Stimulated activated CD8-positive, alpha-beta memory T cell treated with anti-CD3 and anti-CD28 coated beads, Interleukin-15, amount 100 ng/mL, for 1 hour (primary cell): ENCODE data around the gene PAF1.

ENCODE experiments used
- DNase-seq: peaks from one replicate; pipeline ENCODE4 v3.0.0-alpha.2; 2020; ENCODE audit warnings: low read depth

Gene PAF1

DNA sequence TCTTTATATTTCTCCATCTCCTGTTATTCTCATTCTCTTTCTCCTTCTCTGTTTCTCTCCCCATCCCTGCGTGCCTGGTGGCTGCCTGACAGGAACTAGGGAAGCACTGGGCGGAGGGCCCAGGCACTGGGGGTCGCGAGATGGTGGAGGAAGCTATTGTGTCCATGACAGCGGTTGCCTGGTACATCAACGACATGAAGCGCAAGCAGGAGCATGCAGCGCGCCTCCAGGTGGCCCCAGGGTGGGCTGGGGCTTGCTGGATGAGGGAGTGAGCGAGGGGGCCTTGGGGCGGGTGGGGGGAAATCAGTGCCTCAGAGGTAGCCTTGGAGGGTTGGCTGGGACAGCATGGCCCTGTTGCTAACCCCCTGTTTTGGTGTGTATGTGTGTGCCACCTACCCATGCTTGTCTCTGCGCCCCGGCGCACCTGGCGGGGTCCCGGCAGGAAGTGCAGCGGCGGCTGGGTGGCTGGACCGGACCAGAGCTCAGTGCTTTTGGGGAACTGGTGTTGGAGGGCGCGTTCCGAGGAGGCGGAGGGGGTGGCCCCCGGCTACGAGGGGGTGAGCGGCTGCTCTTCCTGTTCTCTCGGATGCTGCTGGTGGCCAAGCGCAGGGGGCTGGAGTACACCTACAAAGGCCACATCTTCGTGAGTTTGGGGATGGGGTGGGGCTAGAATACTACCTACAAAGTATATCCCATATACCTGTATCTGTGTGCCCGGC lies 26.7 kb upstream of the PAF1 start:
- DNase-seq = no peak

DNA sequence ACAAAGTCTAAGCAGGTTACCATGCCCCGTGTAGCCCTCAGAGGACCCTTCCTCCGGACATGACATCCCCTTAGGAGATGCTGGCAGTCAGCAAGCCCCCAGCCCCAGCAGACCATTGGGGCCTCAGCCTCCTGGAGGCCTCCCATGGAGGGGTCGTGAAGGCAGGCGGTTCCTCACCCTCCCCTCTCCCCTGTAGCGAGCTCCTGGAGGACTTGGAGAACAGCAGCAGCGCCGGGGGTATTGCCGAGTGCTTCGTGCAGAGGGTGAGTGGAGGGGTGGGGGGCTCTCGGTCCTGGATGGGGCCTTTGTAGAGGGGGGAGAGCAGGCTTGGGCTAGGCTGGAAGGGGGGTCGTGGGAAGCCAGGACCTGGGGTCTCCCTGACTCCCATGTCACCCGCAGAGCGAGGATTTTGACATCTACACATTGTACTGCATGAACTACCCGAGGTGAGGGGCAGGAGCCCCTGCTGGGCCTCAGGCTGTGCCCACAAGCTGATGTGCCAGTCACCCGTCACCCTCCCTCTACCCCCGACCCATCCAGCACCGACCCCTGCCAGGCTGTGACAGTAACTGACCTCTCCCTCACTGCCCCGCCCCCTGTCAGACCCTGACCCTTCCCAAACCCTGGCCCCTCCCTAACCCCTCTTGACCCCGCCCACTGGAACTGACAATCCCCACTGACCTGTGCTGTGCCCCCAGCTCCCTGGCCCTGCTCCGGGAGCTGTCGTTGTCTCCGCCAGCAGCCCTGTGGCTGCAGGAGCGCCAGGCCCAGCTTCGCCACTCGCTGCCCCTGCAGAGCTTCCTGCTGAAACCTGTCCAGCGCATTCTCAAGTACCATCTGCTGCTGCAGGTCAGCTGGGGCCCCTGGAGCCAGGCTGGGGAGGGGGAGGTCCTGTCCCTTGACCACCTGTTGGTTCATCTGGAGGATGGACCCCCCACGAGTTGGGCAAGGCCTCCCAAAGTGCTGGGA lies 25.5 kb upstream of the PAF1 start:
- DNase-seq = no peak

GRCh38 chr19:39415111-39416046 lies 24.5 kb upstream of the PAF1 start:
- no peak for DNase-seq

GRCh38 chr19:39413911-39414608 lies 23.2 kb upstream of the PAF1 start:
- no peak for DNase-seq

DNA sequence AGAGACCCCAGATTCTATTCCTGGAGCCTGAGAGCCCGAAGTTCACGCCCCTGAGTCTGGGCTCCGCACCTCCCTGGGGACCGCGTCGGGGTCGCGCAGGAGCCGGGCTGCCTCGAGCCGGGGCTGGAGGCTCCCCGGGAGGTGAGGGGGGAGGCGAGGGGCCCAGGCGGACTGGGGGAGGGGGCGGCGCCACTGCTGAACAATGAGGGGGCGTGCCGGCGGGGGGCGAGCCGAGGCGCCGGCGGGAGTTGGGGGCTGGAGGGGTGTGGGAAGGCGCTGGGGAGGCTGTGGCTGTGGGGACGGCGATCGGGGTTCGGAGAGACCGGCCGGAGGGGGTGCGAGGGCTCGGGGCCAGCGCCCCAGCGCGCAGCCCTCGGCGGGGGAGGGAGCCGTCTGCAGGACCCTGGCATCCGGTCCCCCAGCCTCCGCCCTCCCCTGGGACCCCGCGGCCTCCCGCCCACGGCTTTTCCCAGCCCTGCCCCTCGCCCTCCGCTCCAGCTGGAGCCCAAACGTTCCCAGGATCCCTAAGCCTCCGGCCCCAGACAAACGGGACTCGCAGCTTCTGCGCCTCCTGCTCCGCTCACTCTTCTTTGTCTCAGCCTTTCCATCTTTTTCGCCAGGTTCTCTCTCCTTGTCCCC lies 22.5 kb upstream of the PAF1 start:
- no peak for DNase-seq

DNA sequence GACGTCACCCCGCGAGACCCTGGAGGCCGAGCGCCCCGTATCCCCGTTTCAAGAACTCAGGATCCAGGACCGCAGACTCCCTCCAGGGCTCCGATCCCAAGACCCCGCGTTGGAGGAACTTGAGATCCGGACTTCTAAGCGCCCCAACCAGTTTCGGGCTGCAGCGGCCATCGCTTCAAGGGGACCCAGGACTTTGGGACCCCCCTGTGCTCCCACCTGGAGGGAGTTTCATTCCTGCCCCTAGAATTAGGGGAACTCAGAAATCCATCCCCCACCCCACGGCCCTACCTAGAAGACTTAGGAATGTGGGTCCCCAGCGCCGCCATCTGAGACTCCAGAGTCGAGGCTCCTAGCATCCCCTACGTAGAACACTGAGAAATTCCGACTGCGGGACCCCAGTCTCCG lies 22.0 kb upstream of the PAF1 start:
- DNase-seq = no peak

GRCh38 chr19:39412100-39412866 lies 21.4 kb upstream of the PAF1 start, which contains the start of gene PLEKHG2:
Gene PLEKHG2, plus strand, starts transcription at chr19:39412669. Its CDS starts 1,418 bp downstream, at chr19:39414087.
- peak; percentile 94 for DNase-seq

GRCh38 chr19:39411832-39412099 lies 20.9 kb upstream of the PAF1 start:
- peak; percentile 90 for DNase-seq

DNA sequence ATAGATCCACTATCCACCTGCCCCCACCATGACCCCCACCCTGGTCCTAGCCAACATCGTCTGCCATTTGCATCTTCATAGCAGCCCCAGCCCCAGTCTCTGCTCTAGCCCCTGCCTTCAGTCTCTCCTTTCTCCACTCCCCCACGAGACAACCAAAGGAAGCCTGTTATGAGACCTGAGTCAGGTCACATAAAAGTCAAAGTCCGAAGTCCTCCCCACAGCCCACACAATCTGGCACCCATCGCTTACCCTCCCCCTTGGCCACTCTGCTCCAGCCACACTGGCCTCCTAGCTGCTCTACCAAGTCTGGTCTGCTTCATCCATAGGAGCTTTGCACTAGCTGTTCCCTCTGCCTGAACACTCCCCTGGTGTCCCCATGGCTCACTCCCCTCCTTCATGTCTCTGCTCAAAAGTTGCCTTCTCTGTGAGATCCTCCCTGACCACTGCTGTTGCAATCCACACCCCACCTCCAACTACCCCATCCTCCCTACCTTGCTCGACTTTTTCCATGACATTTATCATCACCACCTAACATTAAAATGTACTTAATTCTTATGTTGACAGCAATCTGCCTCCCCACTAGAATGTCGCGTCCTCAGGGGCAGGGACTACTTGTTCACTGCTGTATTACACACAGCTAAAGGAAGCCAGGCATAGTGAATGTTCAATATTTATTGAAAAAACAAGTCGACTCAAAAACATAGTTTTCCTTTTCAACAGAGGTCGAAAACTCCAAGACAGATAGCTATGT lies 20.4 kb upstream of the PAF1 start:
- DNase-seq = no peak

- no peak for DNase-seq
Measured at GRCh38 chr19:39410831-39411080, 19.9 kb upstream of the PAF1 start.

GRCh38 chr19:39410017-39410830 lies 19.3 kb upstream of the PAF1 start:
- no peak for DNase-seq

- peak; percentile 81 for DNase-seq
Measured at GRCh38 chr19:39409208-39410016, 18.5 kb upstream of the PAF1 start.

DNA sequence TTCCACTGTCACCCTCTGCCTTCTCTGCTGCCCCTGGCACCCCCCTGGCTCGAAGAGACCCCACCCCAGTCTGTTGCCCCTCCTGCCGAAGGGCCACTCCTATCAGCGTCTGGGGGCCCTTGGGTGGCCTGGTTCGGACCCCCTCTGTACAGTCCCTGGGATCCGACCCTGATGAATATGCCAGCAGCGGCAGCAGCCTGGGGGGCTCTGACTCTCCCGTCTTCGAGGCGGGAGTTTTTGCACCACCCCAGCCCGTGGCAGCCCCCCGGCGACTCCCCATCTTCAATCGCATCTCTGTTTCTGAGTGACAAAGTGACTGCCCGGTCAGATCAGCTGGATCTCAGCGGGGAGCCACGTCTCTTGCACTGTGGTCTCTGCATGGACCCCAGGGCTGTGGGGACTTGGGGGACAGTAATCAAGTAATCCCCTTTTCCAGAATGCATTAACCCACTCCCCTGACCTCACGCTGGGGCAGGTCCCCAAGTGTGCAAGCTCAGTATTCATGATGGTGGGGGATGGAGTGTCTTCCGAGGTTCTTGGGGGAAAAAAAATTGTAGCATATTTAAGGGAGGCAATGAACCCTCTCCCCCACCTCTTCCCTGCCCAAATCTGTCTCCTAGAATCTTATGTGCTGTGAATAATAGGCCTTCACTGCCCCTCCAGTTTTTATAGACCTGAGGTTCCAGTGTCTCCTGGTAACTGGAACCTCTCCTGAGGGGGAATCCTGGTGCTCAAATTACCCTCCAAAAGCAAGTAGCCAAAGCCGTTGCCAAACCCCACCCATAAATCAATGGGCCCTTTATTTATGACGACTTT lies 17.7 kb upstream of the PAF1 start:
- DNase-seq = no peak

DNA sequence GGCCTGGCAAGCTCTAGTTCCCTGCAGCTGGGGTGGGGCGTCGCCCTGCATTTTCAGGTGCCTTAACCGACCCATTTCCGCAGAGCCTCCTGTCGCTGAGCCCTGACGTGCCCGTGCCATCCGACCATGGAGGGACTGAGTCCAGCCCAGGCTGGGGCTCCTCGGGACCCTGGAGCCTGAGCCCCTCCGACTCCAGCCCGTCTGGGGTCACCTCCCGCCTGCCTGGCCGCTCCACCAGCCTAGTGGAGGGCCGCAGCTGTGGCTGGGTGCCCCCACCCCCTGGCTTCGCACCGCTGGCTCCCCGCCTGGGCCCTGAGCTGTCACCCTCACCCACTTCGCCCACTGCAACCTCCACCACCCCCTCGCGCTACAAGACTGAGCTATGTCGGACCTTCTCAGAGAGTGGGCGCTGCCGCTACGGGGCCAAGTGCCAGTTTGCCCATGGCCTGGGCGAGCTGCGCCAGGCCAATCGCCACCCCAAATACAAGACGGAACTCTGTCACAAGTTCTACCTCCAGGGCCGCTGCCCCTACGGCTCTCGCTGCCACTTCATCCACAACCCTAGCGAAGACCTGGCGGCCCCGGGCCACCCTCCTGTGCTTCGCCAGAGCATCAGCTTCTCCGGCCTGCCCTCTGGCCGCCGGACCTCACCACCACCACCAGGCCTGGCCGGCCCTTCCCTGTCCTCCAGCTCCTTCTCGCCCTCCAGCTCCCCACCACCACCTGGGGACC lies 16.9 kb upstream of the PAF1 start:
- no peak for DNase-seq

- no peak for DNase-seq
Measured at GRCh38 chr19:39407410-39407659, 16.4 kb upstream of the PAF1 start.

- peak; percentile 85 for DNase-seq
Measured at GRCh38 chr19:39406656-39407409, 15.9 kb upstream of the PAF1 start, which contains the start of gene ZFP36. Gene ZFP36, plus strand, starts transcription at chr19:39406847. Its CDS starts 58 bp downstream, at chr19:39406905.
